ENCODE data around the gene SLC25A36.
"Not testable (repeated sequence)": the region's sequence is repeated elsewhere in the genome, so short reads cannot be mapped to it uniquely, and the experiment has no call there.

SLC25A36 gene

DNA sequence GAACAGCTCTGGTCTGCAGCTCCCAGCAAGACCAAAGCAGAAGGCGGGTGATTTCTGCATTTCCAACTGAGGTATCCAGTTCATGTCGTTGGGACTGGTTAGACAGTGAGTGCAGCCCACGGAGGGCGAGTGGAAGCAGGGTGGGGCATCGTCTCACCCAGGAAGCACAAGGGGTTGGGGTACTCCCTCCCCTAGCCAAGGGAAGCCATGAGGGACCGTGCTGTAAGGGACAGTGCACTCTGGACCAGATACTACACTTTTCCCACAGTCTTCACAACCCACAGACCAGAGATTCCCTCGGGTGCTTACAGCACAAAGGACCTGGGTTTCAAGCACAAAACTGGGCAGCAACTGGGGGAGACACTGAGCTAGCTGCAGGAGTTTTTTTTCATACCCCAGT lies 8.5 kb upstream of the SLC25A36 start:
- DNase-seq: no peak

DNA sequence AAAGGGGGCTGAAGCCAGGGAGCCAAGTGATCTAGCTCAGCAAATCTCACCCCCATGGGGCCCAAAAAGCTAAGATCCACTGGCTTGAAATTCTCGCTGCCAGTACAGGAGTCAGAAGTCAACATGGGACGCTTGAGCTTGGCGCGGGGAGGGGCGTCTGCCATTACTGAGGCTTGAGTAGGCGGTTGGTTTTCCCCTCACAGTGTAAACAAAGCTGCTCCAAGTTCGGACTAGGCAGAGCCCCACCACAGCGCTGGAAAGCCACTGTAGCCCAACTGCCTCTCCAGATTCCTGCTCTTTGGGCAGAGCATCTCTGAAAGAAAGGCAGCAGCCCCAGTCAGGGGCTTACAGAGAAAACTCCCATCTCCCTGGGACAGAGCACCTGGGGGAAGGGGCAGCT lies 8.1 kb upstream of the SLC25A36 start:
- DNase-seq: no peak

- not testable (repeated sequence) for DNase-seq
These were observed 2.3 kb upstream of the SLC25A36 start for GRCh38 chr3:140939305-140939704.

GRCh38 chr3:140941090-140941433 lies 574 bp upstream of the SLC25A36 start:
- DNase-seq: no peak

GRCh38 chr3:140942221-140943104 lies 827 bp downstream of the SLC25A36 start:
- DNase-seq: peak; percentile 61

- no peak for DNase-seq
These were observed 2.3 kb downstream of the SLC25A36 start for GRCh38 chr3:140943781-140944552.

DNA sequence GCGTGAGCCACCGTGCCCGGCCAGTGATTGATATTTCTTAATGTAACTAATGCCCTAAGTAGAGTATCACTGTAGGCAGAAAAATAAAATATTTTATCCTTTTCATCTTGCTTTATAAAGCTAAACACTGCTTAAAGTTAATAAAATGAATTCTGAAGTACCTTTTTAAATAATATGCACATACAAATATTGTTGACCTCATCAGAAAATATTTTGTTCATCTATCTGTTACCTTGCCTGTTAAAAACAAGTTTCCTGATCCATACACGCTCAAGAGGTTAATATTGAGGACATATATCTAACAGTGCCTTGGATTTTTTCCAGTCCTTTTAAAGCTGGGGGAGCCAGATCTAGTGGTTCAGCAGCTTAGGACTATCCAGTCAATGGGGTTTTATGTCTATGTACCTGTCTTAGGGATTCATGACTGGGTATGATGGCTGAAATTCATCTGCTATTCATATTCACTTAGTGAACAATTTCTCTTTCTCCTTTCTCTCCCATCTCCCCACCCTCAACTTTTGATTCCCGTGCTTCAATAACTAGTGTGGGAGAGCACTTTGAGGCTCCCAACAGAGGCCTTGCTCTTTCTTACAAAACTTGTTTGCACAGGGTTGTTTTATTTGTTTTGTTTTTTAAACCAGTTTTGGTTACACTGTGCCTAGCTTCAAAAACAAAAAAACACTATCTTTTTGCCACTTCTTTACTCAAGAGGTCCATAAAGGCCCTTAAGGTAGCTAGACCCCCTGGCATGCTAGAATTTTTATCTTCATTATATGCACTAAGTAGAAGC lies 7.0 kb downstream of the SLC25A36 start:
- no peak for DNase-seq

DNA sequence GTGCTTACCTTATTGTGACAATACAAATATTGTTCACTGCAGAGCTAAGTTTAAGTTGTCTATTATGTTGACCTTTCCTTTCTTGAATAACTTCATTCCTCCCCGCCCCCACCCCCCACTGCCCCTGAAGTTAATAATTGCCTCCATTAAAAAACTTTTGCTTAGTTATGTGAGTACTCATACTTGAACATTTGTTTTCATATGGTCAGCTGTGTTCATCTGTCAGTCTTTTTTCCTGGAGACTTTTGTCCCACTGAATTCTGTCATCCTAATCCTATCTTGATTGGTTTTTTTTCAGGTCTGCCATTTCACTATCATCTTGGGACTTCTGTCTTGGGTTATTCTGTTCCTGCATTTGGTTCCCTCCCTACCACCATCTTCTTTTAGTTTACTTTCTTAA lies 8.5 kb downstream of the SLC25A36 start:
- DNase-seq: no peak

GRCh38 chr3:140950863-140951262 lies 9.2 kb downstream of the SLC25A36 start:
- DNase-seq: no peak

GRCh38 chr3:140951750-140952149 lies 10.1 kb downstream of the SLC25A36 start:
- not testable (repeated sequence) for DNase-seq

- peak; percentile 82 for DNase-seq
These were observed 11.7 kb downstream of the SLC25A36 start for GRCh38 chr3:140953028-140953960.

DNA sequence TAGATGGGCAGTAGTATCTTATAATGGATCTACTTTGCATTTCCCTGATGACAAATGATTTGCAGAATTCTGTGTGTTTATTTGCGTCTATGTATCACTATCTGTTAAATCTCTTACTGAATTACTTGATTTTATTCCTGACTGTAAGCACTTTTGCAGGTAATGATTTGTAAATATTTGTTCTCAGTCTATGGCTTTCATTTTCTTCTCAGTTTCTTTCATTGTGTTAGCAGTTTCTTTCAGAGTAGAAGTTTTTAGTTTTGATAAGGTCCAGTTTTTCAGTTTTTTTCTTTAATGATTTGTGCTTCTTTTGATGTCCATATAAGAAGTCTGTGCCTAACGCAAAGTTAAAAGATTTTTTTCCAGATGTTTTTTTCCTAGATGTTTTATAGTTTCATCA lies 12.9 kb downstream of the SLC25A36 start:
- no peak for DNase-seq

GRCh38 chr3:140955645-140956044 lies 14.0 kb downstream of the SLC25A36 start:
- no peak for DNase-seq

DNA sequence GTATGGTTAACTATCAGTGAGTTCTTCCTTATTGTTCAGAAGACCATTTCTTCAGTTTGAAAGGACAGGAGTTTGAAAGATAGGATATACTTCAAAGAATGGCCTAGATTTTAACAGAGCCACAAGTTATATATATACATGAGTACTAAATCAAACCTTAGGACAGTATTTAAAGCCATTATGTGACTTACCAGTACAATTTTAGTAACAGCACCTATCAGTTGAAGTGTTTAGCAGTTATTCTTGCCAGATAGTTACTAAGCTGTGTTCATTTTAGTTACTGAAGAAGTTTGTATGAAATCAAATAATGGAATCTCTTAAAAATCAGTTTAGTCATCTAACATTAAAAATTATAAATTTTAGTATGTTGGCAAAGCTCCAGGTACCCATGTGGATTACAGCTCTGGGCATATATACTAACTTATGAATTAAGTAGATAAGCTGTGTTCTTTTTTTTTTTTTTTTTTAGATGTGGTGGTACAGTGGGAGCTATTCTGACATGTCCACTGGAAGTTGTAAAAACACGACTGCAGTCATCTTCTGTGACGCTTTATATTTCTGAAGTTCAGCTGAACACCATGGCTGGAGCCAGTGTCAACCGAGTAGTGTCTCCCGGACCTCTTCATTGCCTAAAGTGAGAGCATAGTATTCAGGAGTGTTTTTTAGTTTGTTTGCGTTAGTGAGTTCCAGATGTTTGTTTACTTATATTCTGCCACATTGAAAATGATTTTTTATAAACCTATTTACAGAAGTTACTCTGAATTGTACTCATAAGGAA lies 14.6 kb downstream of the SLC25A36 start:
- no peak for DNase-seq

DNA sequence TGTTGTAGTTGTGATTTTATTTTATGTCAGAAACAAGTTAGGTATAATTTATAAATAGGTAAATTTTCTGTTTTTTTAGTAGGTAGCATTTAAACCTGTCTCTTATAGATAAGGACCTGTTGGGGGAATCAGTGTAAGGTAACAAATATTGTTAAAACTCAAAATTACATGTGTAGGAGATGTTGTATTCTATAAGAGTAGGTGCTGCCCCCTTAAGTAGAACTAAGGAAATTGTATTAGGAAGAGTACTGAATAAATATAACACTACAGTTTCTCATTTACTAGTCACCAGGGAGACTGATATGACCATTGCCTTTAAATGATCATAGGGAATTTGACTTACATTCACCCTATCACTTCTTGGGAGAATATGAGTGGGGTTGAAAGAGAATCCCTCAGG lies 31.2 kb downstream of the SLC25A36 start:
- no peak for DNase-seq

DNA sequence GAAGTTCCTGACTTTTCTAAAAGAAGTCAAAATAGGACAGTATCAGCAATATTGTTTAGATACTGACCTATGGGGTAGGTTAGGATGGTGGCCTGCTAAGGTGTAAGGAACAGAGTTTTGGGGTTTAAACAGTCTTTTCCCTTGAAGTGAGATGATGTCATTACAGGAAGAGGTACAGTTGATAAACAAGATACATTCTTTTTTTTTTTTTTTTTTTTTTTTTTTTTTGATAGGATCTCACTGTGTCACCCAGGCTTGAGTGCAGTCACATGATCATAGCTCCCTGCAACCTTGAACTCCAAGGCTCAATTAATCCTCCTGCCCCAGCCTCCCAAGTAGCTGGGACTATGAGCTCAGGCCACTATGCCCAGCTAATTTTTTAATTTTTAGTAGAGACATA lies 33.3 kb downstream of the SLC25A36 start:
- no peak for DNase-seq

- no peak for DNase-seq
These were observed 39.0 kb downstream of the SLC25A36 start for GRCh38 chr3:140980663-140981062.

GRCh38 chr3:140987792-140988191 lies 46.2 kb downstream of the SLC25A36 start:
- DNase-seq: not testable (repeated sequence)

DNA sequence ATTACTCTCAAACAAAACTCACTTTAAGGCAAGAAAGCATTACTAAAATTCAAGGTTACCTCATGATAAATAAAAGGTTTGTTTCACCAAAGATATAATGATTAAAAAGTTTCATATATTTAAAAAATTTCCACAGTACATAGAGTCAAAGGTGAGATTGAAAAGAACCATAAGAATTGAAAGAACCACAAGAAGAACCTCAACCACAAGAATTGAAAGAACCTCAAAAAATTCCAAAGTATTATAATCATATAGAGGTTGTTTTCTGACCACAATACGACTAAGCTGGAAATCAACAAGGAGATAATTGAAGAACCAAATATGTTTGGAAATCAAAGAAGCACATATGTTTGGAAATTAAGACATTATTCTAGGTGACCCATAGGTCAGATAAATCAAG lies 52.7 kb downstream of the SLC25A36 start:
- peak; percentile 13 for DNase-seq

DNA sequence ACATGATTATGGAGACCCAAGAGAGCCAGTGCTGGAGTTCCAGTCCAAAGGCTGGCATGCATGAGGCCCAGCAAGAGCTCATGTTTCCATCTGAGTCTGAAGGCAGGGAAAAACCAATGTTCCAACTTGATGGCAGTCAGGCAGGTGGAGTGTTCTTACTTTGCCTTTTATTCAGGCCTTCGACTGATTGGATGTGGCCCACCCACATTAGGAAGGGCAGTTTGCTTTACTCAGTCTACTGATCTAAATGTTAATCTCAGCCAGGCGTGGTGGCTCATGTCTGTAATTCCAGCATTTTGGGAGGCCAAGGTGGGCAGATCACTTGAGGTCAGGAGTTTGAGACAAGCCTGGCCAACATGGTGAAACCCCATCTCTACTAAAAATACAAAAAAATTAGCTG lies 53.2 kb downstream of the SLC25A36 start:
- DNase-seq: not testable (repeated sequence)

DNA sequence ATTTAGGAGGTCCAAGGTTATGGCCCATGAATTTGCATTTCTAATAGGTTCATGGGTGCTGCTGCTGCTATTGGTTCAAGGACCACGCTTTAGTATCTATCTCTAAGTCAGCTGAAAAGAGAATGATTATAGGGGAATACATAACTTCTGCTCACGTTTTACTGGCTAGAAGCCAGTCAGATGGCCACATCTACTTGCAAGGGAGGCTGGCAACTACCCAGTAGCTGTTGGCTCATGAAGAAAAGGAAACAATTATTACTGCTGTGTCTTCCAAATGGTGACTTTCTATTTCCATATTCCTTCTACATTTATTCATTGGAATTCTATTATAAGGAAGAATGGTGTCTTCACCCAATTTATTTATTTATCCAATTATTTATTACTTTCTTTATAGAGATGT lies 54.2 kb downstream of the SLC25A36 start:
- DNase-seq: peak; percentile 7

Measured in fibroblast of upper back skin (primary cell).